Measurements from ENCODE around the gene KRT17. TPM values are rescaled to one million over a fixed set of nuclear protein-coding genes. Genes with fewer than 3 reads are reported as not detected.

KRT17 gene
- total RNA-seq, 1 experiment from 2014 or later, result 1.5 TPM

- Histone ChIP-seq H3K23me2 (ENCODE audit: insufficient read length, low read depth, low read length, poor library complexity, severe bottlenecking) (no peaks in the 10 kb centered on the region), H3K4me1 (ENCODE audit: insufficient read depth, low read length) (no peaks in the 10 kb centered on the region; the same call in 1 of the 2 replicates), H2AFZ (ENCODE audit: low read length) (no peak overlapping the region), H4K91ac (ENCODE audit: insufficient read length, low read depth, low read length) (no peak overlapping the region), H2BK120ac (ENCODE audit: low read depth, low read length, poor library complexity, severe bottlenecking) (no peak overlapping the region), H3K4me2 (ENCODE audit: insufficient read depth, insufficient read length, low read length) (no peak overlapping the region), H3K18ac (ENCODE audit: insufficient read length, low read depth, low read length) (no peak overlapping the region), H3K56ac (ENCODE audit: insufficient read length, low read depth, low read length) (no peak overlapping the region), H2BK15ac (ENCODE audit: low read depth, low read length) (no peak overlapping the region), H3K27me3 (ENCODE audit: insufficient read depth, low read length) (no peaks in the 10 kb centered on the region), H3K23ac (ENCODE audit: insufficient read length, low read depth, low read length) (no peak overlapping the region), H2BK5ac (ENCODE audit: insufficient read length, low read length) (no peak overlapping the region), H4K5ac (ENCODE audit: insufficient read length, low read depth, low read length) (no peak overlapping the region), H3K14ac (ENCODE audit: insufficient read depth, low read length) (no peak overlapping the region), H3K9ac (ENCODE audit: extremely low read depth, insufficient read length, low read length) (no peak overlapping the region), H3K27ac (ENCODE audit: insufficient read length, low read depth, low read length) (no peak overlapping the region), H3K79me1 (ENCODE audit: insufficient read depth, low read depth, low read length, poor library complexity, severe bottlenecking) (no peaks in the 10 kb centered on the region), H3K79me2 (ENCODE audit: insufficient read depth, low read length) (no peaks in the 10 kb centered on the region), H3K9me3 (ENCODE audit: control insufficient read depth, low read depth, low read length) (no peaks in the 10 kb centered on the region), H3T11ph (ENCODE audit: low read length) (no peak overlapping the region), H4K8ac (replicated peaks; ENCODE audit: insufficient read length, low read depth, low read length) (no peak overlapping the region), H2BK12ac (ENCODE audit: insufficient read length, low read depth, low read length) (no peak overlapping the region), H2BK20ac (ENCODE audit: low read depth, low read length, poor library complexity, severe bottlenecking) (no peak overlapping the region), H3K4ac (ENCODE audit: low read depth, low read length) (no peak overlapping the region), H4K20me1 (ENCODE audit: control insufficient read depth, insufficient read depth, insufficient read length) (no peaks in the 10 kb centered on the region), H2AK5ac (ENCODE audit: insufficient read length, low read length) (no peak overlapping the region)
- H3K9me3 Mint-ChIP-seq, result no peaks in the 10 kb centered on the region
- H3K27me3 Mint-ChIP-seq (ENCODE audit: low read depth), result no peaks in the 10 kb centered on the region
- DNase-seq, result no peak
- H3K4me1 Mint-ChIP-seq, result peaks cover 29 to 33% of the 10 kb centered on the region in 2 experiments
- no peak overlapping the region for H3K4me3 Mint-ChIP-seq
- TF ChIP-seq CTCF (conservative IDR thresholded peaks at IDR 0.05), result no peak
- no CpG with 5 or more reads among the region's 8 CpGs for WGBS (ENCODE audit: extremely low coverage, insufficient read length, low lambda C conversion rate)
- H3K27ac Mint-ChIP-seq, result no peak overlapping the region; a peak in 1 of 7 replicates
- H3K36me3 Mint-ChIP-seq (ENCODE audit: insufficient read depth in 1 of 3, low read depth in 3 of 3), result no peaks in the 10 kb centered on the region
These were observed 6.9 kb upstream of the KRT17 start for GRCh38 chr17:41631025-41631897.
